ENCODE results near the gene BCR.

Gene BCR

DNA sequence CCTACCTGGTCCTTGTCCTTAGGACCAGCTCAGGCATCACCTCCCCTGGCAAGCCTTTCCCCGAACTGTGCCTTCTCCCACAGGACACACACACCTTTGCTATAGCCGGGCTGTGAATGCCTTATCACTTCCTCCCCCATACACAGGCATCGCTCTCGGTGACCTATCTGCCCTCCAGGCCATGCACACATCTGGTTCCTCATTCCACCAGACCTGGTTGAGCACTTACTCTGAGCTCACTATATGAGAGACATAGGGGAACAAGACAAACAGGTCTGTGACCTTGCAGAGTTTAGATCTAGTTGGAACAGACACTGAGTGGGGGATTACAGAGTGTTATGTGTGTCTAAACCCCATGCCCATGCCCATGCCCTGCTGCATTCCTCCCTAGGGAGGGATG is 3.1 kb upstream of the BCR start:
- DNase-seq: no peak

DNA sequence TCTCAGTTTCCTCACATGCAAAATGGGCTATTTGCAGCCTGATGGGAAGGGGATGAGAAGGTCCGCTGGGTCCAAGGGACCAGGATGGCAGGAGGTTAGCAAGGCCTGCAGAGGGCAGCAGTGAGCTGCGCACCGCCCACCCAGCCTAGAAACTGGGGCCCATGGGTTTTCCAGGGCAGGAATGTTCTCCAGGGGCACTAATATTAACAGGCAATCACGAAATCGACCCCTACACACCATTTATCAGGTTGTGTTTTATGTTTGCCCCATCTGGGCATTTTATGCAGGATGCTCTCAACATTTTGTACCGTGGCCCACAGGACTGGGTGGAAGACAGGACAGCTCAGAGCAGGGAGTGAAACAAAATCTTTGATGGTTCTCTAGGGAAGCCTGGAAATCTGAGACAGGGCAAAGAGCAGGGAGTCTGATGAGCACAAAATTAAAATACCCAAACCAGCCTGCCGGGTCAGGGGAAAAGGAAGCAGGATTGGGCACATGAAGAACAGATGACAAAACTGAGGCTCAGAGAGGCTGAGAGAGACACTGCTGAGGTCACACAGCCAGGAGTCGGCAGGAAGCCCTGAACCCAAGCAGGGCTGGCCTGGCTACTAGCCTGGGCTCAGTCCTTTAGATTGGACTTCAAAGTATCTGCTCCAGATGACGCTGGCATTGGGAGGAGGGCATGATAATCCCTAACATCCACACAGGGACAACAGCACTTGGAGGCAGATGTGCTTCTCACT is 1.6 kb upstream of the BCR start:
- peak; percentile 58 for DNase-seq

DNA sequence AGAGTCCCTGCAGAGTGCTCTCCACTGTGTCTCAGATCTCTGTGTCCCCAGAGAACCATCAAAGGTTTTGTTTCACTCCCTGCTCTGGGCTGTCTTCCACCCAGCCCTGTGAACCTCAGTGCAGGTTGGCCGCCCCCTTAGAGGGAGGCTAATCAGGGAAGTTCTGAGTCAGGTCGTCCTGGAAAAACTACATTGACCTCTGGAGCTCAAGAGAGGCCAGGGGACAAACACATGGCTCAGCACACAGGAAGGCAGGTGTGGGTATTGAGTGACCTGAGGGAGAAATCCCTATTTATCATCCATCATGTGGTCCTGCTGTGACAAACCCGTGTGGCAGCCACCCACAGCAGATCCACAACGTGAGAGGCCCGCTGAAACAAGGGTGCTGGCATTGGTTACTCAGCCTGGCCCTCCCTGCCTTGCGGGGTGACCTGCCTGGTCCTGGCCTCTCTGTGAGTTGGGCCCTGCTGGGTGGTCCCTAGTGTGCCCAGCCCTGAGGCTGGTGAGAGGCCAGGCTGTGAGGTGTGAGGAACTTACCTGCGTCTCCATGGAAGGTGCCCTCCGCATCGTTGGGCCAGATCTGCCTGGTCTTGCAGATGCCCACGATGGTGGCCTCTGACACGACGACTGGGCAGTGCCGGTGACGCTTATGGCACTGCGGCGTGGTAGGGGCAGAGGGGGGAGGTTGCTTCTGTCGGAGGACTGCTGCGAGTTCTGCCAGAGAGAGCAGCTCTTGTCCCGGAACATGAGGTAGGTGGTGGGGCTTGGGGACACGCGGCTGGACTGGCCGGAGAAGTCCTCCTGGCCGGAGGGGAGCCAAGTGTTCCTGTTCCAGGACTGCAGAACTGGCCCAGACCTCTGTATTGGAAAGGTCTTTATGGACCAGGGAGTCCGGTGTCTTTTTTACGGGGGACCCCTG is 669 bp upstream of the BCR start:
- DNase-seq: no peak

DNA sequence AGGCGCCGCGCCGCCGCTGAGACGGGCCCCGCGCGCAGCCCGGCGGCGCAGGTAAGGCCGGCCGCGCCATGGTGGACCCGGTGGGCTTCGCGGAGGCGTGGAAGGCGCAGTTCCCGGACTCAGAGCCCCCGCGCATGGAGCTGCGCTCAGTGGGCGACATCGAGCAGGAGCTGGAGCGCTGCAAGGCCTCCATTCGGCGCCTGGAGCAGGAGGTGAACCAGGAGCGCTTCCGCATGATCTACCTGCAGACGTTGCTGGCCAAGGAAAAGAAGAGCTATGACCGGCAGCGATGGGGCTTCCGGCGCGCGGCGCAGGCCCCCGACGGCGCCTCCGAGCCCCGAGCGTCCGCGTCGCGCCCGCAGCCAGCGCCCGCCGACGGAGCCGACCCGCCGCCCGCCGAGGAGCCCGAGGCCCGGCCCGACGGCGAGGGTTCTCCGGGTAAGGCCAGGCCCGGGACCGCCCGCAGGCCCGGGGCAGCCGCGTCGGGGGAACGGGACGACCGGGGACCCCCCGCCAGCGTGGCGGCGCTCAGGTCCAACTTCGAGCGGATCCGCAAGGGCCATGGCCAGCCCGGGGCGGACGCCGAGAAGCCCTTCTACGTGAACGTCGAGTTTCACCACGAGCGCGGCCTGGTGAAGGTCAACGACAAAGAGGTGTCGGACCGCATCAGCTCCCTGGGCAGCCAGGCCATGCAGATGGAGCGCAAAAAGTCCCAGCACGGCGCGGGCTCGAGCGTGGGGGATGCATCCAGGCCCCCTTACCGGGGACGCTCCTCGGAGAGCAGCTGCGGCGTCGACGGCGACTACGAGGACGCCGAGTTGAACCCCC is 798 bp downstream of the BCR start:
- no peak for DNase-seq

DNA sequence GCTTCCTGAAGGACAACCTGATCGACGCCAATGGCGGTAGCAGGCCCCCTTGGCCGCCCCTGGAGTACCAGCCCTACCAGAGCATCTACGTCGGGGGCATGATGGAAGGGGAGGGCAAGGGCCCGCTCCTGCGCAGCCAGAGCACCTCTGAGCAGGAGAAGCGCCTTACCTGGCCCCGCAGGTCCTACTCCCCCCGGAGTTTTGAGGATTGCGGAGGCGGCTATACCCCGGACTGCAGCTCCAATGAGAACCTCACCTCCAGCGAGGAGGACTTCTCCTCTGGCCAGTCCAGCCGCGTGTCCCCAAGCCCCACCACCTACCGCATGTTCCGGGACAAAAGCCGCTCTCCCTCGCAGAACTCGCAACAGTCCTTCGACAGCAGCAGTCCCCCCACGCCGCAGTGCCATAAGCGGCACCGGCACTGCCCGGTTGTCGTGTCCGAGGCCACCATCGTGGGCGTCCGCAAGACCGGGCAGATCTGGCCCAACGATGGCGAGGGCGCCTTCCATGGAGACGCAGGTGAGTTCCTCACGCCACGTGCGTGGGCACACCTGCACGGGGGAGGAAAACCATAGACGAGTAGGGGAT is 1.5 kb downstream of the BCR start:
- peak in 1 of 2 donors; percentile 12 for DNase-seq

GRCh38 chr22:23182309-23183060 is 2.2 kb downstream of the BCR start:
- peak in 1 of 2 donors; percentile 12 for DNase-seq

- DNase-seq: no peak
These were observed 2.9 kb downstream of the BCR start for GRCh38 chr22:23183061-23183698.

DNA sequence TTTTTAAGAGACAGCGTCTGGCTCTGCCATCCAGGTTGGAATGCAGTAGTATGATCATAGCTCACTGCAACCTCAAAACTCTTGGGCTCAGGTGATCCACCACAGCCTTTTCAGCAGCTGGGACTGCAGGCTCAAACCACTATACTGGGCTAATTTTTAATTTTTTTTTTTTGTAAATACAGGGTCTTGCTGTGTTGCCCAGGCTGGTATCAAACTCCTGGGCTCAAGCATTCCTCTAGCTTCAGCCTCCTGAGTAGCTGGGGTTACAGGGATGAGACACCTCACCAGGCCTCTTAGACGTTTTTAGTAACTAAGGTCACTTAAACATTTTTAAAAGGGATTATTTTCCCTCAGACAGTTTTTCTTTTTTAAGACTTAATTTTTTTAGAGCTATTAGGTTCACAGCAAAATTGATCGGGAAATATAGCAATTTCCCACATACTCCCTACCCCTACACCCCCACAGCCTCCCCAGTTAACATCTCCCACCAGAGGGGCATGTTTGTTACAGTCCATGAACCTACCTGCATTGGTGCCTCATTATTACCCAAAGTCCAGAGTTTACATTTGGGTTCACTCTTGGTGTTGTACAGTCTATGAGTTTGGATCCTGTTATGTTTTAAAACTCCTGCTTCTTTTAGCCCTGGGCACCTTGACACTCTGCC is 3.9 kb downstream of the BCR start:
- DNase-seq: no peak

- peak in 1 of 2 donors; percentile 30 for DNase-seq
These were observed 4.4 kb downstream of the BCR start for GRCh38 chr22:23184764-23185113.

- no peak for DNase-seq
These were observed 6.9 kb downstream of the BCR start for GRCh38 chr22:23187211-23187610.

DNA sequence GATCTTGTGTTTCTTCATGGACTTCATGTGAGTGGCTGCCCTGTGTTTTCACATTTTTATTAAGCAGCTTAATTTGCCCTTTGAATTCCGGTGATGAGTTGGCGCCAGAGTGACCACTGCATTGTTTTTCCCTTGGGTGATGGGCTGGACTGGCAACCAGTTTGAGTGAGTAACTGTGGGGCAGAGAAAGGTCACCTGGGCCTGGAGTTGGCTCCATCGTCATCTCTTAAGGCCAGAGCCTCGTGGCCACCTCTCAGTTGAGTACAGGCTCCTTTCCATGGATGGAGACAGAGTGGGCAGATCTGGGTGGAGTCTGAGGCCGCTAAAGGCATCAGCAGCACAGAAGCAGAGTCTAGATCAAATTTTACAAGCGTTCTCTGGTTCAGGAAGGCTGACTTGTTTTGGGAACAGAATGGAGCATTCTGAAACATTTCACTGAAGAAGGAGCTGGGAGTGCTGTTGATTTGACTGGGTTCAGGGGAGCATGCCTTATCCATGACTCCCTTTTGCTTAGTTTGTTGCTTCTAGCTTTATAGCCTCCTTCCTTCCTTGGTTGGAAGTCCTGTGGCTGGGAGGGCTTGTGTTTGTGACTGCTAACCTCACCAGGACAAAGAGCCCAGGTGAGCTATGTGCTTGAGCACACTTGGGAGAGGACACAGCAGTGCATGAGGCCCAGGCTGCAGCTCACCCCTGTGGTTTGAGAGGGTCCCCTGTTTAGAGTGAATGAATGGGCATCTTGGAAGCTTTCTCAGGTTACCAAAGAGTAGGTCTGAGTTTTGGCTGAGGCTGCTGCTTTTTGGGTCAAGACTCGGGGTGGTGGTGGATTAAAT is 7.8 kb downstream of the BCR start:
- no peak for DNase-seq

DNA sequence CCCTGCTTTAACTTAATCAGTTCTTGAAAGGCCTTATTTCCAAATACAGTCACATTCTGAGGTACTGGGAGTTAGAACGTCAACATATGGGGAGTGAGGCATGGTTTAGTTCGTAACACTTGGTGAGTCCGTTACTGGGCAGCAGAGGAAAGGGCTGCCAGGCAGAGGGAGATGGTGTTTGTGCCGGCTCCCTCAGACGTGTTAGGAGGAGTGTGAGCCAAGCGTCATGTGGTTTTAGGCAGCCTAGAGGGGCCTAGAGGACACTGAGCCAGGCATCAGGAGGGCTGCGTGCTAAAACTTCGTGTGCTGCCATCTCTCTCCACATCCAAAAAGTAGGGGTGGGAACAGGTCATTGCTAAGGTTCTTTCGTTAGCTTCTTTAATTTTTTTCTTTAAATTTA is 10.2 kb downstream of the BCR start:
- no peak for DNase-seq

GRCh38 chr22:23192133-23192532 is 11.8 kb downstream of the BCR start:
- no peak for DNase-seq

DNA sequence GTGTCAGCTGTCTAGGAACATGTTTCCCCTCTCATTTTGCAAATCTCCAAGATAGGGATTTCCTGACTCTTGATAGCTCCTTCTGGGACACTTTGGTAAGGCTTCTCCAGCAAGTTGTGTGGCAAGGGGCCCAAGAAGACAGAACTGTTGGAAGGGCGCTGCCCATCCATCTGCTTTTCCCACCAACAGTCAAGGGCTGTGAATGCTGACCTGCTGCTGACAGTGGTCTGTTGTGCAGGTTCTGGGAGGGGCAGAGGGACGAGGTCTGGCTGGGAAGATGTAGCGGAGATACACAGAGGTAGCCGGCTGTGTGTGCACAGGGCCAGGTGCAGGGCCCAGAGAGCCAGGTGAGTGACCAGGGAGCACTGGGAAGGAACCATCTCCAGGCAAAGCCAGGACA is 12.2 kb downstream of the BCR start:
- no peak for DNase-seq

- DNase-seq: peak in 1 of 2 donors; percentile 25
These were observed 13.0 kb downstream of the BCR start for GRCh38 chr22:23193196-23193827.

GRCh38 chr22:23193882-23194281 is 13.6 kb downstream of the BCR start:
- DNase-seq: peak in 1 of 2 donors; percentile 43

- no peak for DNase-seq
These were observed 15.9 kb downstream of the BCR start for GRCh38 chr22:23196165-23196564.

DNA sequence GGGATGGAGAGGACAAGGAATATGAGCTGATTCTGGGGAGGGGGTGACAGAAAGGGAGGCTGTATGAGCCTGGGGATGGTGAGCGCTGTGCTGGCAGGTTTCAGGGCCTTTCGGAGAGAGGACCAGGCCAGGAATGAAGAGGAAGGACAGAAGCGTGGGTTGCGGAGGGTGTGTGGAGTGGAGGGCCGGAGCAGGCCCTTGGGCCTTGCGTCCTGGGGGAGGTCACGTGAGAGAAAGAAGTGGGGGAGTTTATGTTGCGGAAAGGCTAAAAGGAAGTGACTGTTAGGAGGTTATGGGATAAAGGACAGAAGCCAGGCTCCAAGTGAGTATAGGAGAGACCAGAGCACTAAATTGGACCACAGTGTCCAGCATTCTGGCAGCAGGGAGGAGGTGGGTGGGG is 17.5 kb downstream of the BCR start:
- peak; percentile 66 to 72 for DNase-seq

DNA sequence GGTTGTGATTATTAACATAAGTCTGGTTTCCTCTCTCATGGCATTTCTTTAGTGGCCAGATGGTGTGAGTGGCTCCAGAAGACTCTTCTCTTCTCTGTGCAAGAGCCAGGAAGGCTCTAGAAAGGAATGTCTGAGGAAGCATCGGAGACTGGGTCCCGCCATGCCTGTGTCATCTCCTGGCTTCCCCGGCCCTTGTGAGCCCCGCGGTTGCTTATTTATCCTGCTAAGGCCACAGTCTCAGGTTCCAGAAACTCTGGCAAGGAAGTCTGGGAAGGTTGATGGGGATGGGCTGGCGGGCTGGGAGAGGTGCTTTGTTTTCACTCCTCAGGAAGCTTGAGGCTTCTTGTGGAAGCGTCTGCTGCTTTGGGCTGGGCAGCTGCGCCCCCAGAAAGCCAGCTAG is 18.9 kb downstream of the BCR start:
- DNase-seq: no peak

Measured in inflammatory macrophage (primary cell).